Stimulated activated CD4-positive, alpha-beta T cell treated with anti-CD3 and anti-CD28 coated beads, Interleukin-12 subunit alpha, Interleukin-12 subunit beta, amount 100 ng/mL, for 48 hours (primary cell): ENCODE measurements around the gene PDE8B.
"Not testable (repeated sequence)": the region's sequence is repeated elsewhere in the genome, so short reads cannot be mapped to it uniquely, and the experiment has no call there.

ENCODE experiments used
- DNase-seq, 3 donors: peaks; one replicate each; pipeline ENCODE4 v3.0.0-alpha.2; 2020; ENCODE audit warnings: low read depth in 2 of 3, low spot score in 1 of 3

The PDE8B gene

GRCh38 chr5:77355080-77355479 is 144.6 kb downstream of the PDE8B start:
- no peak for DNase-seq

- DNase-seq: no peak
Observed at GRCh38 chr5:77355751-77356150, 145.3 kb downstream of the PDE8B start.

- DNase-seq: peak; percentile 20 to 52 (median 33)
Observed at GRCh38 chr5:77356740-77357139, 146.3 kb downstream of the PDE8B start.

GRCh38 chr5:77358255-77359205 is 148.1 kb downstream of the PDE8B start:
- DNase-seq: no peak

- DNase-seq: no peak
Observed at GRCh38 chr5:77359231-77359630, 148.8 kb downstream of the PDE8B start.

- no peak for DNase-seq
Observed at GRCh38 chr5:77360381-77360780, 149.9 kb downstream of the PDE8B start.

- DNase-seq: no peak
Observed at GRCh38 chr5:77360973-77361372, 150.5 kb downstream of the PDE8B start.

- no peak for DNase-seq
Observed at GRCh38 chr5:77366717-77367500, 156.4 kb downstream of the PDE8B start.

- DNase-seq: peak in 1 of 3 donors; percentile 10
Observed at GRCh38 chr5:77367741-77368140, 157.3 kb downstream of the PDE8B start.

GRCh38 chr5:77368367-77368766 is 157.9 kb downstream of the PDE8B start:
- no peak for DNase-seq

- no peak for DNase-seq
Observed at GRCh38 chr5:77369566-77369965, 159.1 kb downstream of the PDE8B start.

- DNase-seq: no peak
Observed at GRCh38 chr5:77374686-77375085, 164.2 kb downstream of the PDE8B start.

- no peak for DNase-seq
Observed at GRCh38 chr5:77376609-77377300, 166.3 kb downstream of the PDE8B start.

GRCh38 chr5:77379558-77380061 is 169.1 kb downstream of the PDE8B start:
- DNase-seq: peak; percentile 38 to 56 (median 48)

GRCh38 chr5:77380636-77381035 is 170.2 kb downstream of the PDE8B start:
- DNase-seq: no peak

- DNase-seq: not testable (repeated sequence)
Observed at GRCh38 chr5:77383336-77383735, 172.9 kb downstream of the PDE8B start.

GRCh38 chr5:77386340-77386739 is 175.9 kb downstream of the PDE8B start:
- not testable (repeated sequence) for DNase-seq

GRCh38 chr5:77389746-77390145 is 179.3 kb downstream of the PDE8B start:
- DNase-seq: no peak

- no peak for DNase-seq
Observed at GRCh38 chr5:77390221-77390620, 179.7 kb downstream of the PDE8B start.

GRCh38 chr5:77390795-77391194 is 180.3 kb downstream of the PDE8B start:
- no peak for DNase-seq

GRCh38 chr5:77391240-77391765 is 180.8 kb downstream of the PDE8B start:
- no peak for DNase-seq
